GM21367 (cell line): Measurements from ENCODE around the gene AP5B1.

Experiments
- ATAC-seq: cut with Tn5 transposase; IDR thresholded peaks from one replicate; pipeline ENCODE4 v1.9.1; 2021; ENCODE audit not compliant: unreplicated experiment

The AP5B1 gene

GRCh38 chr11:65802841-65803240 lies 22.1 kb upstream of the AP5B1 start:
- ATAC-seq, result peak; percentile 67

- ATAC-seq, result no peak
These were observed 20.6 kb upstream of the AP5B1 start for GRCh38 chr11:65801153-65801987.

GRCh38 chr11:65798882-65799281 lies 18.1 kb upstream of the AP5B1 start:
- ATAC-seq, result no peak

GRCh38 chr11:65797711-65798110 lies 16.9 kb upstream of the AP5B1 start:
- ATAC-seq, result no peak

GRCh38 chr11:65796726-65797601 lies 16.2 kb upstream of the AP5B1 start:
- ATAC-seq, result no peak

GRCh38 chr11:65794570-65795510 lies 14.1 kb upstream of the AP5B1 start:
- ATAC-seq, result no peak

- ATAC-seq, result no peak
These were observed 13.0 kb upstream of the AP5B1 start for GRCh38 chr11:65793625-65794400.

GRCh38 chr11:65793144-65793581 lies 12.4 kb upstream of the AP5B1 start:
- no peak for ATAC-seq

- ATAC-seq, result no peak
These were observed 11.7 kb upstream of the AP5B1 start for GRCh38 chr11:65792456-65792855.

- ATAC-seq, result no peak
These were observed 11.0 kb upstream of the AP5B1 start for GRCh38 chr11:65791719-65792213.

GRCh38 chr11:65790902-65791650 lies 10.3 kb upstream of the AP5B1 start:
- no peak for ATAC-seq

GRCh38 chr11:65790104-65790901 lies 9.5 kb upstream of the AP5B1 start:
- ATAC-seq, result no peak

GRCh38 chr11:65789230-65790103 lies 8.7 kb upstream of the AP5B1 start:
- no peak for ATAC-seq

- ATAC-seq, result no peak
These were observed 8.0 kb upstream of the AP5B1 start for GRCh38 chr11:65788821-65789220.

GRCh38 chr11:65787649-65788622 lies 7.2 kb upstream of the AP5B1 start:
- ATAC-seq, result no peak
